Astrocyte (in vitro differentiated cells and primary cell): ENCODE results near the gene CYP4F2. TPM values are rescaled to one million over a fixed set of nuclear protein-coding genes. Genes with fewer than 3 reads are reported as not detected.
"Not testable (repeated sequence)": the region's sequence is repeated elsewhere in the genome, so short reads cannot be mapped to it uniquely, and the experiment has no call there.

Experiments used
- DNase-seq: peaks from one replicate; pipeline ENCODE4 v3.0.0-alpha.2; 2010; ENCODE audit warnings: low read depth
- FAIRE-seq: peaks from 2 replicates; lab custom pipeline; 2011; peaks lifted over from hg19 to GRCh38; lab: Jason Lieb, UNC
- H2AFZ ChIP-seq: 2 replicates; pipeline ENCODE4 v1.6.0; 2012; ENCODE audit warnings: low read depth, low read length, inconsistent platforms
- H3K27ac ChIP-seq: 2 replicates; pipeline ENCODE4 v1.5.1; 2011; ENCODE audit warnings: low read depth, low read length, inconsistent platforms
- H3K27me3 ChIP-seq: 2 replicates; pipeline ENCODE4 v1.6.0; 2011; ENCODE audit warnings: low read length, inconsistent platforms; ENCODE audit not compliant: insufficient read depth
- H3K36me3 ChIP-seq: 2 replicates; pipeline ENCODE4 v1.5.1; 2011; ENCODE audit warnings: low read length, inconsistent platforms; ENCODE audit not compliant: insufficient read depth
- H3K4me1 ChIP-seq: 2 replicates; pipeline ENCODE4 v1.5.1; 2011; ENCODE audit warnings: low read length, inconsistent platforms; ENCODE audit not compliant: insufficient read depth
- H3K4me2 ChIP-seq: 2 replicates; pipeline ENCODE4 v1.6.0; 2012; ENCODE audit warnings: low read length, inconsistent platforms
- H3K4me3 ChIP-seq: 2 replicates; pipeline ENCODE4 v1.5.1; 2011; ENCODE audit warnings: low read depth, mild to moderate bottlenecking, low read length, inconsistent platforms; ENCODE audit not compliant: insufficient read depth
- H3K79me2 ChIP-seq: 2 replicates; pipeline ENCODE4 v1.6.0; 2012; ENCODE audit warnings: mild to moderate bottlenecking, low read length, inconsistent platforms; ENCODE audit not compliant: insufficient read depth
- H3K9ac ChIP-seq: 2 replicates; pipeline ENCODE4 v1.6.0; 2012; ENCODE audit warnings: mild to moderate bottlenecking, low read length, inconsistent platforms
- H3K9me3 ChIP-seq: 2 replicates; pipeline ENCODE4 v1.5.1; 2012; ENCODE audit warnings: low read depth, mild to moderate bottlenecking, low read length, inconsistent platforms; ENCODE audit not compliant: insufficient read depth
- H4K20me1 ChIP-seq: 2 replicates; pipeline ENCODE4 v1.6.0; 2012; ENCODE audit warnings: low read length, inconsistent platforms; ENCODE audit not compliant: insufficient read depth
- H3K27ac Mint-ChIP-seq: one replicate; pipeline ENCODE4 v1.8.0; 2021; ENCODE audit warnings: mild to moderate bottlenecking, mixed read lengths; ENCODE audit not compliant: unreplicated experiment
- H3K27me3 Mint-ChIP-seq: one replicate; pipeline ENCODE4 v1.8.0; 2021; ENCODE audit warnings: low read depth, mixed read lengths; ENCODE audit not compliant: unreplicated experiment
- H3K36me3 Mint-ChIP-seq: one replicate; pipeline ENCODE4 v1.8.0; 2021; ENCODE audit warnings: low read depth, mixed read lengths; ENCODE audit not compliant: unreplicated experiment
- H3K4me1 Mint-ChIP-seq: one replicate; pipeline ENCODE4 v1.8.0; 2021; ENCODE audit warnings: low read depth, mixed read lengths; ENCODE audit not compliant: unreplicated experiment
- H3K4me3 Mint-ChIP-seq: one replicate; pipeline ENCODE4 v1.8.0; 2021; ENCODE audit warnings: mild to moderate bottlenecking, moderate library complexity, mixed read lengths; ENCODE audit not compliant: unreplicated experiment
- H3K9me3 Mint-ChIP-seq: one replicate; pipeline ENCODE4 v1.8.0; 2021; ENCODE audit warnings: mild to moderate bottlenecking, mixed read lengths; ENCODE audit not compliant: unreplicated experiment
- CTCF ChIP-seq: IDR thresholded peaks from 2 replicates; pipeline ENCODE4 v1.5.1; 2011; ENCODE audit warnings: low read depth, mild to moderate bottlenecking, inconsistent platforms, low read length, moderate library complexity; ENCODE audit not compliant: insufficient read depth
- EZH2 ChIP-seq: IDR thresholded peaks from 2 replicates; pipeline ENCODE4 v1.6.1; 2012; ENCODE audit warnings: mild to moderate bottlenecking, low read length, inconsistent platforms; ENCODE audit not compliant: insufficient read depth
- total RNA-seq: library from RNA; stranded (reverse); gene quantifications from 2 replicates; pipeline ENCODE4 v1.2.1, GENCODE V29; 2021

The CYP4F2 gene
- total RNA-seq, 1 donor from 2014 or later = not detected

GRCh38 chr19:15935167-15935702 lies 37.4 kb upstream of the CYP4F2 start:
- H3K36me3 Mint-ChIP-seq = no peaks in the 10 kb centered on the region
- no peak overlapping the region for H3K4me3 ChIP-seq
- no peak overlapping the region for H3K27ac Mint-ChIP-seq
- H3K27ac ChIP-seq = no peak overlapping the region
- no peaks in the 10 kb centered on the region for H3K27me3 ChIP-seq
- no peaks in the 10 kb centered on the region for H3K36me3 ChIP-seq
- no peaks in the 10 kb centered on the region for H4K20me1 ChIP-seq
- H3K27me3 Mint-ChIP-seq = no peaks in the 10 kb centered on the region
- DNase-seq = no peak
- FAIRE-seq = no peak
- H3K4me1 Mint-ChIP-seq = no peaks in the 10 kb centered on the region
- H3K4me1 ChIP-seq = no peaks in the 10 kb centered on the region
- TF ChIP-seq CTCF = no peak
- no peak for TF ChIP-seq EZH2
- H3K9me3 ChIP-seq = peaks cover 11% of the 10 kb centered on the region
- no peak overlapping the region for H3K9ac ChIP-seq
- no peaks in the 10 kb centered on the region for H3K79me2 ChIP-seq
- no peak overlapping the region for H3K4me2 ChIP-seq
- no peak overlapping the region for H2AFZ ChIP-seq
- H3K9me3 Mint-ChIP-seq = peaks cover 18% of the 10 kb centered on the region
- no peak overlapping the region for H3K4me3 Mint-ChIP-seq

- no peak within 1 kb of the TSS for H3K9ac ChIP-seq
- Mint-ChIP-seq H3K36me3 (no peaks in the 10 kb centered on the region), H3K4me1 (no peaks in the 10 kb centered on the region), H3K9me3 (peaks cover 18% of the 10 kb centered on the region), H3K27ac (no peak within 1 kb of the TSS), H3K4me3 (no peak within 1 kb of the TSS), H3K27me3 (no peaks in the 10 kb centered on the region)
- TF ChIP-seq CTCF (no peak), EZH2 (no peak)
- no peak within 1 kb of the TSS for H3K4me3 ChIP-seq
- no peaks in the 10 kb centered on the region for H3K27me3 ChIP-seq
- FAIRE-seq = no peak
- no peak within 1 kb of the TSS for H3K27ac ChIP-seq
- no peak within 1 kb of the TSS for H2AFZ ChIP-seq
- DNase-seq = no peak
- H3K4me1 ChIP-seq = no peaks in the 10 kb centered on the region
- H4K20me1 ChIP-seq = no peaks in the 10 kb centered on the region
- no peaks in the 10 kb centered on the region for H3K36me3 ChIP-seq
- peaks cover 11% of the 10 kb centered on the region for H3K9me3 ChIP-seq
- H3K79me2 ChIP-seq = no peaks in the 10 kb centered on the region
- no peak within 1 kb of the TSS for H3K4me2 ChIP-seq
Observed at GRCh38 chr19:15934332-15935078, 36.6 kb upstream of the CYP4F2 start, which contains the start of gene CYP4F11. Gene CYP4F11 (minus strand): TSS chr19:15934529. CDS start chr19:15934408, 121 bp downstream.

GRCh38 chr19:15933761-15934331 lies 36.0 kb upstream of the CYP4F2 start:
- not testable (repeated sequence) for FAIRE-seq, H3K4me1 ChIP-seq, H3K36me3 ChIP-seq, H3K36me3 Mint-ChIP-seq, H2AFZ ChIP-seq, H3K4me2 ChIP-seq, H3K79me2 ChIP-seq, DNase-seq, H3K4me3 Mint-ChIP-seq, H3K4me1 Mint-ChIP-seq, H3K4me3 ChIP-seq, H3K9ac ChIP-seq, H3K27ac ChIP-seq, H3K27me3 Mint-ChIP-seq, H4K20me1 ChIP-seq, H3K27me3 ChIP-seq, H3K27ac Mint-ChIP-seq
- peaks cover 11% of the 10 kb centered on the region for H3K9me3 ChIP-seq
- H3K9me3 Mint-ChIP-seq = peaks cover 24% of the 10 kb centered on the region
